HEK293 (cell line): Measurements from ENCODE around the gene MRAP2.

Source experiments
- CTCF ChIA-PET: fragments of 350-600 bp; formaldehyde crosslinking; extraction: SDS; loops from one replicate; lab custom pipeline; 2021; ENCODE audit warnings: antibody characterized with exemption; lab: Yijun Ruan, JAX
- POLR2A ChIA-PET: fragments of 300-600 bp; formaldehyde crosslinking; extraction: SDS; loops from one replicate; lab custom pipeline; 2020; ENCODE audit warnings: antibody characterized with exemption, inconsistent platforms; lab: Yijun Ruan, JAX
- H3K27ac ChIP-seq: fragments of 200-500 bp; sonication (Bioruptor generic); 2 replicates; pipeline ENCODE4 v1.5.1; 2014; ENCODE audit warnings: low read depth, low read length, control low read depth, inconsistent platforms; ENCODE audit errors: extremely low read depth
- H3K36me3 ChIP-seq, 2 experiments: fragments of 200-500 bp in 1 of 2; sonication (Bioruptor generic) in 1 of 2; 1 replicate in 1 of 2; 2 replicates in 1 of 2; pipeline ENCODE4 v1.5.1; 2014 to 2017; ENCODE audit warnings: inconsistent platforms in 2 of 2, low read length in 2 of 2; ENCODE audit not compliant: control insufficient read depth in 2 of 2, insufficient read depth in 1 of 2
- H3K4me1 ChIP-seq: fragments of 200-500 bp; sonication (Bioruptor generic); 2 replicates; pipeline ENCODE4 v1.5.1; 2014; ENCODE audit warnings: mild to moderate bottlenecking, low read length, inconsistent platforms; ENCODE audit not compliant: control insufficient read depth, insufficient read depth
- H3K4me3 ChIP-seq: 2 replicates; pipeline ENCODE4 v1.5.1; 2011; ENCODE audit warnings: low read depth, mild to moderate bottlenecking, control low read depth, low read length, moderate library complexity
- H3K9me3 ChIP-seq: fragments of 200-500 bp; sonication (Bioruptor generic); 2 replicates; pipeline ENCODE4 v1.5.1; 2014; ENCODE audit warnings: low read depth, low read length, inconsistent platforms; ENCODE audit not compliant: control insufficient read depth, insufficient read depth
- HOXC10 ChIP-seq: sonication (generic); formaldehyde crosslinking; IDR thresholded peaks from 2 replicates; pipeline ENCODE4 v1.8.1; 2023; ENCODE audit warnings: mild to moderate bottlenecking, missing genetic modification reagents
- KLF8 ChIP-seq: fragments of 450-650 bp; formaldehyde crosslinking; IDR thresholded peaks from 2 replicates; pipeline ENCODE4 v1.5.1; 2016; ENCODE audit warnings: missing biosample characterization, missing genetic modification characterization
- MEIS1 ChIP-seq: sonication (generic); formaldehyde crosslinking; IDR thresholded peaks from 2 replicates; pipeline ENCODE4 v1.8.1; 2022; ENCODE audit warnings: missing genetic modification reagents, mild to moderate bottlenecking, borderline replicate concordance
- PRDM1 ChIP-seq: fragments of 450-650 bp; formaldehyde crosslinking; IDR thresholded peaks from 2 replicates; pipeline ENCODE4; 2016; ENCODE audit warnings: missing biosample characterization, missing genetic modification characterization
- YY1 ChIP-seq: fragments of 450-650 bp; formaldehyde crosslinking; IDR thresholded peaks from 2 replicates; pipeline ENCODE4 v1.5.1; 2018; ENCODE audit warnings: missing biosample characterization, missing genetic modification characterization
- ZNF138 ChIP-seq: fragments of 450-650 bp; formaldehyde crosslinking; IDR thresholded peaks from 2 replicates; pipeline ENCODE4 v1.5.1; 2016; ENCODE audit warnings: missing biosample characterization, missing genetic modification characterization, borderline replicate concordance
- ZNF223 ChIP-seq: fragments of 450-650 bp; formaldehyde crosslinking; IDR thresholded peaks from 2 replicates; pipeline ENCODE4 v1.5.1; 2016; ENCODE audit warnings: missing biosample characterization, missing genetic modification characterization
- ZNF544 ChIP-seq: fragments of 450-650 bp; formaldehyde crosslinking; IDR thresholded peaks from 2 replicates; pipeline ENCODE4 v1.5.0; 2017; ENCODE audit warnings: missing biosample characterization, missing genetic modification characterization
- ZNF600 ChIP-seq: fragments of 450-650 bp; formaldehyde crosslinking; IDR thresholded peaks from 2 replicates; pipeline ENCODE4 v1.5.1; 2016; ENCODE audit warnings: missing biosample characterization, missing genetic modification characterization
- ZNF621 ChIP-seq: fragments of 450-650 bp; formaldehyde crosslinking; IDR thresholded peaks from 2 replicates; pipeline ENCODE4 v1.5.1; 2017; ENCODE audit warnings: missing biosample characterization, missing genetic modification characterization
- ZNF677 ChIP-seq: fragments of 450-650 bp; IDR thresholded peaks from 2 replicates; pipeline ENCODE4 v1.5.0; 2018; ENCODE audit warnings: missing biosample characterization, mild to moderate bottlenecking, missing genetic modification characterization, moderate library complexity
- ZNF837 ChIP-seq: fragments of 450-650 bp; formaldehyde crosslinking; IDR thresholded peaks from 2 replicates; pipeline ENCODE4 v1.5.1; 2016; ENCODE audit warnings: missing biosample characterization, missing genetic modification characterization
- TF ChIP-seq, protein P1 (sequence below): fragments of 450-650 bp; formaldehyde crosslinking; IDR thresholded peaks from 2 replicates; pipeline ENCODE4 v1.5.1; 2016; ENCODE audit warnings: missing biosample characterization, missing genetic modification characterization
- TF ChIP-seq, protein P2 (sequence below): fragments of 450-650 bp; formaldehyde crosslinking; IDR thresholded peaks from 2 replicates; pipeline ENCODE4 v1.5.1; 2016; ENCODE audit warnings: missing biosample characterization, missing genetic modification characterization
- TF ChIP-seq, protein P3 (sequence below): fragments of 450-650 bp; formaldehyde crosslinking; IDR thresholded peaks from 2 replicates; pipeline ENCODE4 v1.5.1; 2017; ENCODE audit warnings: missing biosample characterization, missing genetic modification characterization
- TF ChIP-seq, protein P4 (sequence below): fragments of 450-650 bp; formaldehyde crosslinking; IDR thresholded peaks from 2 replicates; pipeline ENCODE4 v1.5.1; 2016; ENCODE audit warnings: missing biosample characterization, missing genetic modification characterization
- TF ChIP-seq, protein P5 (sequence below): fragments of 450-650 bp; formaldehyde crosslinking; IDR thresholded peaks from 2 replicates; pipeline ENCODE4 v1.5.1; 2017; ENCODE audit warnings: missing biosample characterization, missing genetic modification characterization

MRAP2 gene

DNA sequence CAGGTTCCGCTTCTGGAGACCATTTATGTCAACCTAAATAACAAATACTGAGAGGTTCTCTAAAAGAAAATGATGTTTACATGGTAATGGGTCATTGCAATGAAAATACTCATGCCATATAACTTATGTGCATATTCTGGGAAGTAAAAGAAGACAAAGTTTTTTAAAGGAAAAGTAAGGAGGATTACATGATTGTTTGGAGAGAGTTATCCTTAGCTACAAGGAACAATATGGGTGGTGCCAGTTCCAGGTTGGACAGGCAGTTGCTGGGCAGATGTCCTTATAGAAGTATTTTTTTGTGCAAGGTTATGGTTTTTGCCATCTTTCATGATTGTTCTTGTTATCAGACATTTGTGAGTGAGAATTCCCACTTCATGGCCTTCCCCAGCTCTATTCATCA is 52.5 kb downstream of the MRAP2 start (continued):
- TF ChIP-seq PRDM1 (no peak), ZNF837 (tag by site-specific recombination) (no peak), ZNF621 (tag by site-specific recombination) (no peak), ZNF223 (tag by site-specific recombination) (no peak), YY1 (tag by site-specific recombination) (no peak), KLF8 (no peak), ZNF677 (no peak)
- TF ChIP-seq, protein P1, sequence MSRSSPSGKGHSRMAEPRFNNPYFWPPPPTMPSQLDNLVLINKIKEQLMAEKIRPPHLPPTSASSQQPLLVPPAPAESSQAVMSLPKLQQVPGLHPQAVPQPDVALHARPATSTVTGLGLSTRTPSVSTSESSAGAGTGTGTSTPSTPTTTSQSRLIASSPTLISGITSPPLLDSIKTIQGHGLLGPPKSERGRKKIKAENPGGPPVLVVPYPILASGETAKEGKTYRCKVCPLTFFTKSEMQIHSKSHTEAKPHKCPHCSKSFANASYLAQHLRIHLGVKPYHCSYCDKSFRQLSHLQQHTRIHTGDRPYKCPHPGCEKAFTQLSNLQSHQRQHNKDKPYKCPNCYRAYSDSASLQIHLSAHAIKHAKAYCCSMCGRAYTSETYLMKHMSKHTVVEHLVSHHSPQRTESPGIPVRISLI (tag by site-specific recombination), result no peak

DNA sequence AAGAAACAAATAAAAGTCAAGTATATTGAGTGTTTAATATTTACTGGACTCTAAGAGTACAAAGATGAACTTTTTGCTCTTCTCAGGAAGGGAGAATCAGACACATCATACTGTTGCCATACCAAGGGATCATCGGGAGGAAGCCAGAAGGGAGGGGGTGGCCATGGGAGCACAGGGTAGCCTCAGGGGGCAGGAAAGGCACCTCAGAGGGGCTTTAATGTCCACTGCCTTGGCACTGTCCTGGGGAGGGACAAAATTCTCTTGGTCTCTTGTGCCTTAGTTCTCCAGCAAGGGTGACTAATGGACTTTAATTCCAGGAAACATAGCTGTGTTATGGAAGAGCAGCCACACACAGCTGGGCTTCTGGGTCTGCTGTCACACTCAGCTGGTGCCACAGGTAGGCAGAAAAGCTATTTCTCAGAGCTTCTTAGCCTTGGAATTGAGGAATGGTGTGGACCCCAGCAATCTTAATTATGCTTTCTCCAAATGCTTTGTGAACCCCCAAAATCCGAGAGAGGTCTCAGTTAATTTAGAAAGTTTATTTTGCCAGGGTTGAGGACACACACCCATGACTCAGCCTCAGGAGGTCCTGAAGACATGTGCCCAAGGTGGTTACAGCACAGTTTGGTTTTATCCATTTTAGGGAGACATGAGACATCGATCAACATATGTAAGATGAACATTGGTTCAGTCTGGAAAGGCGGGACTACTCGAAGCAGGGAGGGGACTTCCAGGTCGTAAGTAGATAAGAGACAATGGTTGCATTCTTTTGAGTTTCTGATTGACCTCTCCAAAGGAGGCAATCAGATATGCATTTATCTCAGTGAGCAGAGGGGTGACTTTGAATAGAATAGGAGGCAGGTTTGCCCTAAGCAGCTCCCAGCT is 53.2 kb downstream of the MRAP2 start:
- ChIA-PET CTCF (no interaction called here), POLR2A (no interaction called here)
- H3K4me1 ChIP-seq, result no peaks in the 10 kb centered on the region
- H3K4me3 ChIP-seq, result no peak overlapping the region
- no peaks in the 10 kb centered on the region for H3K9me3 ChIP-seq
- no peak overlapping the region for H3K27ac ChIP-seq
- H3K36me3 ChIP-seq, result no peaks in the 10 kb centered on the region
- TF ChIP-seq, protein P2, sequence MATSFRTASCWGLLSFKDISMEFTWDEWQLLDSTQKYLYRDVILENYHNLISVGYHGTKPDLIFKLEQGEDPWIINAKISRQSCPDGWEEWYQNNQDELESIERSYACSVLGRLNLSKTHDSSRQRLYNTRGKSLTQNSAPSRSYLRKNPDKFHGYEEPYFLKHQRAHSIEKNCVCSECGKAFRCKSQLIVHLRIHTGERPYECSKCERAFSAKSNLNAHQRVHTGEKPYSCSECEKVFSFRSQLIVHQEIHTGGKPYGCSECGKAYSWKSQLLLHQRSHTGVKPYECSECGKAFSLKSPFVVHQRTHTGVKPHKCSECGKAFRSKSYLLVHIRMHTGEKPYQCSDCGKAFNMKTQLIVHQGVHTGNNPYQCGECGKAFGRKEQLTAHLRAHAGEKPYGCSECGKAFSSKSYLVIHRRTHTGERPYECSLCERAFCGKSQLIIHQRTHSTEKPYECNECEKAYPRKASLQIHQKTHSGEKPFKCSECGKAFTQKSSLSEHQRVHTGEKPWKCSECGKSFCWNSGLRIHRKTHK, result no peak
- TF ChIP-seq ZNF544 (tag by site-specific recombination) (no peak), MEIS1 (CRISPR knock-in tag) (no peak), ZNF600 (no peak)
- TF ChIP-seq, protein P3, sequence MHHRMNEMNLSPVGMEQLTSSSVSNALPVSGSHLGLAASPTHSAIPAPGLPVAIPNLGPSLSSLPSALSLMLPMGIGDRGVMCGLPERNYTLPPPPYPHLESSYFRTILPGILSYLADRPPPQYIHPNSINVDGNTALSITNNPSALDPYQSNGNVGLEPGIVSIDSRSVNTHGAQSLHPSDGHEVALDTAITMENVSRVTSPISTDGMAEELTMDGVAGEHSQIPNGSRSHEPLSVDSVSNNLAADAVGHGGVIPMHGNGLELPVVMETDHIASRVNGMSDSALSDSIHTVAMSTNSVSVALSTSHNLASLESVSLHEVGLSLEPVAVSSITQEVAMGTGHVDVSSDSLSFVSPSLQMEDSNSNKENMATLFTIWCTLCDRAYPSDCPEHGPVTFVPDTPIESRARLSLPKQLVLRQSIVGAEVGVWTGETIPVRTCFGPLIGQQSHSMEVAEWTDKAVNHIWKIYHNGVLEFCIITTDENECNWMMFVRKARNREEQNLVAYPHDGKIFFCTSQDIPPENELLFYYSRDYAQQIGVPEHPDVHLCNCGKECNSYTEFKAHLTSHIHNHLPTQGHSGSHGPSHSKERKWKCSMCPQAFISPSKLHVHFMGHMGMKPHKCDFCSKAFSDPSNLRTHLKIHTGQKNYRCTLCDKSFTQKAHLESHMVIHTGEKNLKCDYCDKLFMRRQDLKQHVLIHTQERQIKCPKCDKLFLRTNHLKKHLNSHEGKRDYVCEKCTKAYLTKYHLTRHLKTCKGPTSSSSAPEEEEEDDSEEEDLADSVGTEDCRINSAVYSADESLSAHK, result no peak

DNA sequence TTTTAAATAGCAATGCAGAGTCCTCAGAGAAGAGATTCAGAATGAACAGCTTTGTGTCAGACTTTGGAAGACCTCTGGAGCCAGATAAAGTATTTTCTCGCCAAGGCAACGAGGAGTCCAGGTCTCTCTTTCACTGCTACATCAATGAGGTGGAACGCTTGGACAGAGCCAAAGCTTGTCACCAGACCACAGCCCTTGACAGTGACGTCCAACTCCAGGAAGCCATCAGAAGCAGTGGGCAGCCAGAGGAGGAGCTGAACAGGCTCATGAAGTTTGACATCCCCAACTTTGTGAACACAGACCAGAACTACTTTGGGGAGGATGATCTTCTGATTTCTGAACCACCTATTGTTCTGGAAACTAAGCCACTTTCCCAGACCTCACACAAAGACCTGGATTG is 55.5 kb downstream of the MRAP2 start:
- H3K4me3 ChIP-seq, result no peak overlapping the region
- TF ChIP-seq HOXC10, result no peak
- TF ChIP-seq, protein P4, sequence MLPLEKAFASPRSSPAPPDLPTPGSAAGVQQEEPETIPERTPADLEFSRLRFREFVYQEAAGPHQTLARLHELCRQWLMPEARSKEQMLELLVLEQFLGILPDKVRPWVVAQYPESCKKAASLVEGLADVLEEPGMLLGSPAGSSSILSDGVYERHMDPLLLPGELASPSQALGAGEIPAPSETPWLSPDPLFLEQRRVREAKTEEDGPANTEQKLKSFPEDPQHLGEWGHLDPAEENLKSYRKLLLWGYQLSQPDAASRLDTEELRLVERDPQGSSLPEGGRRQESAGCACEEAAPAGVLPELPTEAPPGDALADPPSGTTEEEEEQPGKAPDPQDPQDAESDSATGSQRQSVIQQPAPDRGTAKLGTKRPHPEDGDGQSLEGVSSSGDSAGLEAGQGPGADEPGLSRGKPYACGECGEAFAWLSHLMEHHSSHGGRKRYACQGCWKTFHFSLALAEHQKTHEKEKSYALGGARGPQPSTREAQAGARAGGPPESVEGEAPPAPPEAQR (tag by site-specific recombination), result no peak
- TF ChIP-seq, protein P5, sequence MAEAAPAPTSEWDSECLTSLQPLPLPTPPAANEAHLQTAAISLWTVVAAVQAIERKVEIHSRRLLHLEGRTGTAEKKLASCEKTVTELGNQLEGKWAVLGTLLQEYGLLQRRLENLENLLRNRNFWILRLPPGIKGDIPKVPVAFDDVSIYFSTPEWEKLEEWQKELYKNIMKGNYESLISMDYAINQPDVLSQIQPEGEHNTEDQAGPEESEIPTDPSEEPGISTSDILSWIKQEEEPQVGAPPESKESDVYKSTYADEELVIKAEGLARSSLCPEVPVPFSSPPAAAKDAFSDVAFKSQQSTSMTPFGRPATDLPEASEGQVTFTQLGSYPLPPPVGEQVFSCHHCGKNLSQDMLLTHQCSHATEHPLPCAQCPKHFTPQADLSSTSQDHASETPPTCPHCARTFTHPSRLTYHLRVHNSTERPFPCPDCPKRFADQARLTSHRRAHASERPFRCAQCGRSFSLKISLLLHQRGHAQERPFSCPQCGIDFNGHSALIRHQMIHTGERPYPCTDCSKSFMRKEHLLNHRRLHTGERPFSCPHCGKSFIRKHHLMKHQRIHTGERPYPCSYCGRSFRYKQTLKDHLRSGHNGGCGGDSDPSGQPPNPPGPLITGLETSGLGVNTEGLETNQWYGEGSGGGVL (tag by site-specific recombination), result no peak
- no peak for TF ChIP-seq ZNF138 (tag by site-specific recombination)
- TF ChIP-seq, all 188 proteins: peak for 0
- H3K4me1 ChIP-seq, result no peaks in the 10 kb centered on the region
- CTCF ChIA-PET, result interaction anchor here (0.5 to 1.4 kb wide), 3 partner anchors 14 to 131 kb away, joined by 3 read pairs; no protein-coding TSS in a partner anchor
- H3K27ac ChIP-seq, result no peak overlapping the region
- no peaks in the 10 kb centered on the region for H3K36me3 ChIP-seq
- H3K9me3 ChIP-seq, result no peaks in the 10 kb centered on the region
- POLR2A ChIA-PET, result no interaction called here
